Smooth muscle cell (in vitro differentiated cells): ENCODE results near the gene DTNB. TPM values are rescaled to one million over a fixed set of nuclear protein-coding genes. Genes with fewer than 3 reads are reported as not detected.

Experiments used
- DNase-seq: peaks from one replicate; lab custom pipeline; 2025; ENCODE audit not compliant: unreplicated experiment; lab: John Stamatoyannopoulos, UW
- H2AFZ ChIP-seq: fragments of 200-600 bp; sonication (generic); 2 replicates; pipeline ENCODE4 v1.6.0; 2016; ENCODE audit warnings: antibody characterized with exemption, low read depth, mild to moderate bottlenecking
- H3F3A ChIP-seq: fragments of 200-600 bp; sonication (generic); 2 replicates; pipeline ENCODE4 v1.6.0; 2017; ENCODE audit warnings: antibody characterized with exemption, low read depth
- H3K27ac ChIP-seq: fragments of 200-600 bp; sonication (generic); 2 replicates; pipeline ENCODE4 v1.5.1; 2016; ENCODE audit warnings: low read depth, mild to moderate bottlenecking
- H3K27me3 ChIP-seq: fragments of 200-600 bp; sonication (generic); 2 replicates; pipeline ENCODE4 v1.6.1; 2016; ENCODE audit warnings: low read depth, mild to moderate bottlenecking
- H3K36me3 ChIP-seq: fragments of 200-600 bp; sonication (generic); 2 replicates; pipeline ENCODE4 v1.5.1; 2016; ENCODE audit warnings: low read depth
- H3K4me1 ChIP-seq: fragments of 200-600 bp; sonication (generic); 2 replicates; pipeline ENCODE4 v1.5.1; 2016; ENCODE audit warnings: low read depth
- H3K4me2 ChIP-seq: fragments of 200-600 bp; sonication (generic); 2 replicates; pipeline ENCODE4 v1.6.0; 2016; ENCODE audit warnings: mild to moderate bottlenecking
- H3K4me3 ChIP-seq: fragments of 200-600 bp; sonication (generic); 2 replicates; pipeline ENCODE4 v1.5.1; 2016; ENCODE audit warnings: mild to moderate bottlenecking
- H3K79me2 ChIP-seq: fragments of 200-600 bp; sonication (generic); 2 replicates; pipeline ENCODE4 v1.6.0; 2016; ENCODE audit warnings: low read depth, mild to moderate bottlenecking
- H3K9ac ChIP-seq: fragments of 200-600 bp; sonication (generic); 2 replicates; pipeline ENCODE4 v1.6.0; 2016; ENCODE audit warnings: low read depth
- H3K9me3 ChIP-seq: fragments of 200-600 bp; sonication (generic); replicated peaks from 2 replicates; pipeline ENCODE4 v1.5.1; 2016; ENCODE audit warnings: low read depth
- H4K20me1 ChIP-seq: fragments of 200-600 bp; sonication (generic); 2 replicates; pipeline ENCODE4 v1.6.0; 2016; ENCODE audit warnings: low read depth
- CTCF ChIP-seq: fragments of 200-600 bp; sonication (generic); IDR thresholded peaks from 2 replicates; pipeline ENCODE4 v1.5.1; 2017; ENCODE audit warnings: borderline replicate concordance, mild to moderate bottlenecking, antibody characterized with exemption; ENCODE audit not compliant: insufficient read depth, poor library complexity, severe bottlenecking
- WGBS: methylation state at CpG from one replicate; pipeline ENCODE4 v1.1.7; 2016; ENCODE audit warnings: low lambda C conversion rate; 5-methylcytosine and 5-hydroxymethylcytosine counted together
- polyA plus RNA-seq: library from polyadenylated mRNA; unstranded; fragments of >200 nt; fragmentation: Nextera tagmentation; extraction: Ambion mirVana; gene quantifications from 2 replicates; pipeline ENCODE4 v1.2.1, GENCODE V29; 2016
- total RNA-seq: library from RNA; depleted of rRNA; stranded (reverse); fragments of >200 nt; gene quantifications from 2 replicates; pipeline ENCODE4 v1.2.3, GENCODE V29; 2014

Gene DTNB
- total and polyA plus RNA-seq, 2 experiments from 2014 or later: 4.9 to 5.4 TPM

GRCh38 chr2:25411281-25411680 is 262.1 kb downstream of the DTNB start:
- H2AFZ ChIP-seq: no peak overlapping the region
- no peaks in the 10 kb centered on the region for H4K20me1 ChIP-seq
- no peak overlapping the region for H3K4me3 ChIP-seq
- H3K36me3 ChIP-seq: no peaks in the 10 kb centered on the region
- no peaks in the 10 kb centered on the region for H3K27me3 ChIP-seq
- DNase-seq: no peak
- TF ChIP-seq CTCF: no peak
- no peaks in the 10 kb centered on the region for H3K4me1 ChIP-seq
- H3K79me2 ChIP-seq: no peaks in the 10 kb centered on the region
- H3K9ac ChIP-seq: no peak overlapping the region
- no peak overlapping the region for H3K27ac ChIP-seq
- H3K4me2 ChIP-seq: no peak overlapping the region
- 97% methylated on average over 8 of the region's 8 CpGs for WGBS
- no peaks in the 10 kb centered on the region for H3K9me3 ChIP-seq
- H3F3A ChIP-seq: no peaks in the 10 kb centered on the region

- TF ChIP-seq CTCF: no peak
- H3K79me2 ChIP-seq: no peaks in the 10 kb centered on the region
- H3K4me1 ChIP-seq: no peaks in the 10 kb centered on the region
- no peak overlapping the region for H3K9ac ChIP-seq
- no peak overlapping the region for H3K4me2 ChIP-seq
- H2AFZ ChIP-seq: no peak overlapping the region
- no peak overlapping the region for H3K4me3 ChIP-seq
- no peak overlapping the region for H3K27ac ChIP-seq
- WGBS: 93% methylated on average over 6 of the region's 6 CpGs
- H3K36me3 ChIP-seq: no peaks in the 10 kb centered on the region
- no peaks in the 10 kb centered on the region for H3K27me3 ChIP-seq
- H4K20me1 ChIP-seq: no peaks in the 10 kb centered on the region
- DNase-seq: no peak
- H3K9me3 ChIP-seq: no peaks in the 10 kb centered on the region
- H3F3A ChIP-seq: no peaks in the 10 kb centered on the region
Observed at GRCh38 chr2:25410370-25410769, 263.0 kb downstream of the DTNB start.

GRCh38 chr2:25409468-25409867 is 263.9 kb downstream of the DTNB start:
- H4K20me1 ChIP-seq: no peaks in the 10 kb centered on the region
- H3F3A ChIP-seq: no peaks in the 10 kb centered on the region
- no peaks in the 10 kb centered on the region for H3K4me1 ChIP-seq
- no peak overlapping the region for H3K9ac ChIP-seq
- no peak for TF ChIP-seq CTCF
- H3K27ac ChIP-seq: no peak overlapping the region
- no peak overlapping the region for H3K4me2 ChIP-seq
- H3K79me2 ChIP-seq: no peaks in the 10 kb centered on the region
- H3K4me3 ChIP-seq: no peak overlapping the region
- WGBS: 93% methylated on average over 3 of the region's 3 CpGs
- no peaks in the 10 kb centered on the region for H3K9me3 ChIP-seq
- no peak for DNase-seq
- H3K27me3 ChIP-seq: no peaks in the 10 kb centered on the region
- H2AFZ ChIP-seq: no peak overlapping the region
- H3K36me3 ChIP-seq: no peaks in the 10 kb centered on the region

GRCh38 chr2:25409044-25409443 is 264.3 kb downstream of the DTNB start:
- H2AFZ ChIP-seq: no peak overlapping the region
- no peak for TF ChIP-seq CTCF
- H3K9ac ChIP-seq: no peak overlapping the region
- 95% methylated on average over 1 of the region's 1 CpG for WGBS
- no peaks in the 10 kb centered on the region for H3K4me1 ChIP-seq
- H3K27ac ChIP-seq: no peak overlapping the region
- no peak overlapping the region for H3K4me2 ChIP-seq
- H3K4me3 ChIP-seq: no peak overlapping the region
- no peaks in the 10 kb centered on the region for H3K79me2 ChIP-seq
- no peaks in the 10 kb centered on the region for H4K20me1 ChIP-seq
- H3K27me3 ChIP-seq: no peaks in the 10 kb centered on the region
- no peaks in the 10 kb centered on the region for H3K9me3 ChIP-seq
- no peaks in the 10 kb centered on the region for H3F3A ChIP-seq
- H3K36me3 ChIP-seq: no peaks in the 10 kb centered on the region
- DNase-seq: no peak
